SU-DHL-6 (cell line): ENCODE results near the gene ASAP2.

Source experiments
- EZH2phosphoT487 ChIP-seq: fragments of 200-600 bp; sonication (generic), shearing (Covaris generic); conservative IDR thresholded peaks from 2 replicates; pipeline ENCODE4 v1.6.1; 2018; ENCODE audit warnings: mild to moderate bottlenecking, antibody characterized with exemption, low read length, moderate library complexity, mixed read lengths
- TF ChIP-seq, protein P1 (sequence below): fragments of 200-600 bp; sonication (generic); IDR thresholded peaks from one replicate; pipeline ENCODE4 v1.5.1; 2017; ENCODE audit warnings: antibody characterized with exemption, mild to moderate bottlenecking, low read length, moderate library complexity; ENCODE audit not compliant: insufficient read depth, poor library complexity, severe bottlenecking

DNA sequence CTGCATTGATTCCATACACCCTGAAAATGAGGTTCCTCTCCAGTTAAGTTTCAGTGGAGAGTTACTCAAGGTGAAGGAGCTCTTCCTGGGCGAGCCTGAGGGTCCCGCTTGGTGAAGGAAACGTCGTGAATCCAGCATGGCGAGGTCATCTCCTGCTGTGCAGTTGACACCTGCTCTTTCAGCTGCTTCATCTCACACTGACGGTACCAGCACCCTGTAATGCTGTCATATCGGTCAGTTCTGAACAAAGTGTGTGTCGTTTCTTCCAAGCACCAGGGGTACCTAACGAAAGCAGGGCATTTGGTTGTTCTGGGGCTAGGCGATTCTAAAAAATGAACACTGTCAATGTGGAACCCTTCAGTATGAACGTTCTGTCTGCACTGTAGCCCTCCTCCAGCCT is 164.1 kb downstream of the ASAP2 start:
- TF ChIP-seq, protein P1, sequence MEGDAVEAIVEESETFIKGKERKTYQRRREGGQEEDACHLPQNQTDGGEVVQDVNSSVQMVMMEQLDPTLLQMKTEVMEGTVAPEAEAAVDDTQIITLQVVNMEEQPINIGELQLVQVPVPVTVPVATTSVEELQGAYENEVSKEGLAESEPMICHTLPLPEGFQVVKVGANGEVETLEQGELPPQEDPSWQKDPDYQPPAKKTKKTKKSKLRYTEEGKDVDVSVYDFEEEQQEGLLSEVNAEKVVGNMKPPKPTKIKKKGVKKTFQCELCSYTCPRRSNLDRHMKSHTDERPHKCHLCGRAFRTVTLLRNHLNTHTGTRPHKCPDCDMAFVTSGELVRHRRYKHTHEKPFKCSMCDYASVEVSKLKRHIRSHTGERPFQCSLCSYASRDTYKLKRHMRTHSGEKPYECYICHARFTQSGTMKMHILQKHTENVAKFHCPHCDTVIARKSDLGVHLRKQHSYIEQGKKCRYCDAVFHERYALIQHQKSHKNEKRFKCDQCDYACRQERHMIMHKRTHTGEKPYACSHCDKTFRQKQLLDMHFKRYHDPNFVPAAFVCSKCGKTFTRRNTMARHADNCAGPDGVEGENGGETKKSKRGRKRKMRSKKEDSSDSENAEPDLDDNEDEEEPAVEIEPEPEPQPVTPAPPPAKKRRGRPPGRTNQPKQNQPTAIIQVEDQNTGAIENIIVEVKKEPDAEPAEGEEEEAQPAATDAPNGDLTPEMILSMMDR: no peak
- TF ChIP-seq EZH2phosphoT487: no peak
